ENCODE data around the gene TIAM2.

- TF ChIP-seq TAF1 (IDR thresholded peaks at IDR 0.05; ENCODE audit: borderline replicate concordance, low read depth, low read length): no peak
- TF ChIP-seq CTCF (IDR thresholded peaks at IDR 0.05 in 2 of 3, conservative IDR thresholded peaks at IDR 0.05 in 1 of 3; ENCODE audit: control insufficient read depth in 2 of 3, extremely low read depth in 1 of 3, insufficient read depth in 1 of 3, low read depth in 3 of 3, low read length in 3 of 3): no peak
- no peak for TF ChIP-seq EZH2 (IDR thresholded peaks at IDR 0.05; ENCODE audit: borderline replicate concordance, control insufficient read depth, low read depth, low read length)
- no peak for TF ChIP-seq KDM1A (IDR thresholded peaks at IDR 0.05; ENCODE audit: borderline replicate concordance)
- no peak for TF ChIP-seq POLR2A (IDR thresholded peaks at IDR 0.05; ENCODE audit: low read depth, low read length)
- no peak for TF ChIP-seq RAD51 (IDR thresholded peaks at IDR 0.05)
- no peak for TF ChIP-seq RB1 (IDR thresholded peaks at IDR 0.05; ENCODE audit: borderline replicate concordance)
- no peak for TF ChIP-seq MXI1 (IDR thresholded peaks at IDR 0.05; ENCODE audit: low read depth, low read length)
- no peak for TF ChIP-seq SP1 (IDR thresholded peaks at IDR 0.05; ENCODE audit: low read depth, low read length)
- no peak for TF ChIP-seq ATF3 (IDR thresholded peaks at IDR 0.05; ENCODE audit: borderline replicate concordance, extremely low read depth, low read depth, low read length)
- TF ChIP-seq NFIC (IDR thresholded peaks at IDR 0.05; ENCODE audit: low read depth, low read length): no peak
- TF ChIP-seq CBFB (IDR thresholded peaks at IDR 0.05; ENCODE audit: low read depth): no peak
These were observed 268.4 kb downstream of the TIAM2 start, which contains the start of gene CLDN20 for GRCh38 chr6:155263373-155264063.

All from GM12878 (cell line).